Spleen (tissue), 11 donors: ENCODE data around the gene CDKN2D. TPM values are rescaled to one million over a fixed set of nuclear protein-coding genes. Genes with fewer than 3 reads are reported as not detected.

Experiments used
- DNase-seq: peaks from one replicate; pipeline ENCODE4 v3.0.0-alpha.2; 2020
- H3K27ac ChIP-seq, 8 donors: fragments of 200-600 bp; sonication (generic) in 7 of 8; 1 replicate in 4 of 8; 2 replicates in 4 of 8; pipeline versions ENCODE4 v1.5.0 to v1.8.0; 2016 to 2021; ENCODE audit warnings: inconsistent platforms in 4 of 8, mild to moderate bottlenecking in 4 of 8, moderate library complexity in 1 of 8
- H3K27me3 ChIP-seq, 7 donors: fragments of 200-600 bp; sonication (generic) in 6 of 7; replicated peaks in 1 of 7; 1 replicate in 4 of 7; 2 replicates in 3 of 7; pipeline versions ENCODE4 v1.5.0 to v1.8.0; 2016 to 2021; ENCODE audit warnings: inconsistent platforms in 3 of 7, mild to moderate bottlenecking in 1 of 7
- H3K36me3 ChIP-seq, 6 donors: fragments of 200-600 bp; sonication (generic) in 5 of 6; 1 replicate in 4 of 6; 2 replicates in 2 of 6; pipeline versions ENCODE4 v1.5.0 to v1.8.0; 2016 to 2021; ENCODE audit warnings: inconsistent platforms in 2 of 6
- H3K4me1 ChIP-seq, 6 donors: fragments of 200-600 bp; sonication (generic) in 5 of 6; 1 replicate in 3 of 6; 2 replicates in 3 of 6; pipeline versions ENCODE4 v1.5.0 to v1.8.0; 2016 to 2021; ENCODE audit warnings: inconsistent platforms in 3 of 6
- H3K4me3 ChIP-seq, 8 donors: fragments of 200-600 bp; sonication (generic) in 7 of 8; 1 replicate in 4 of 8; 2 replicates in 4 of 8; pipeline versions ENCODE4 v1.5.0 to v1.8.0; 2016 to 2021; ENCODE audit warnings: inconsistent platforms in 4 of 8, mild to moderate bottlenecking in 4 of 8, moderate library complexity in 2 of 8
- H3K9me3 ChIP-seq, 8 donors: fragments of 200-600 bp; sonication (generic) in 7 of 8; 1 replicate in 4 of 8; 2 replicates in 4 of 8; pipeline versions ENCODE4 v1.5.0 to v1.8.0; 2016 to 2021; ENCODE audit warnings: inconsistent platforms in 4 of 8
- POLR2A ChIP-seq, 3 donors: fragments of 450-650 bp; IDR thresholded peaks; one replicate each; pipeline ENCODE4 v1.5.1; 2017; ENCODE audit warnings: antibody characterized with exemption in 3 of 3, mild to moderate bottlenecking in 1 of 3
- POLR2AphosphoS5 ChIP-seq, 3 donors: sonication (generic); formaldehyde crosslinking; IDR thresholded peaks; one replicate each; pipeline ENCODE4 v1.5.1; 2017; ENCODE audit warnings: antibody characterized with exemption in 3 of 3
- WGBS, 5 donors: extraction: QIAGEN DNeasy Blood & Tissue Kit in 3 of 5; methylation state at CpG; one replicate each; pipeline versions ENCODE4 v1.1.5 to v1.1.7; 2013 to 2018; 5-methylcytosine and 5-hydroxymethylcytosine counted together
- intact Hi-C: fragments of 100-400 bp; cut with DNase I; formaldehyde crosslinking; loops from one replicate; pipeline ENCODE4 v1.15.0; 2023; ENCODE audit warnings: low total_unique reads
- polyA plus RNA-seq, 3 donors: library from polyadenylated mRNA; stranded (reverse); fragments of 200-250 nt; gene quantifications; one replicate each; pipeline ENCODE4 v1.2.1, GENCODE V29; 2013
- total RNA-seq, 7 donors: library from RNA; depleted of rRNA in 3 of 7; stranded (reverse); fragments of >200 nt in 3 of 7; fragmentation: NEBNext Ultra II Directional in 4 of 7; extraction: Animal tissue kit (Norgen Biotek cat#: 25700) in 4 of 7; gene quantifications; one replicate each; pipeline versions ENCODE4 v1.1.0 to v1.2.1, GENCODE V29; 2016 to 2021
- TF ChIP-seq, protein P1 (sequence below), 11 experiments: fragments of 200-600 bp in 7 of 11; fragments of 450-650 bp in 4 of 11; sonication (generic) in 4 of 11; IDR thresholded peaks in 8 of 11; conservative IDR thresholded peaks in 3 of 11; 1 replicate in 7 of 11; 2 replicates in 4 of 11; pipeline versions ENCODE4 v1.4.0 to v1.8.0; 2016 to 2021; ENCODE audit warnings: antibody characterized with exemption in 11 of 11, inconsistent platforms in 4 of 11, mild to moderate bottlenecking in 1 of 11
- donor health status: healthy with polysubstance abuse.
- donor health status: DM: no; HTN: no; CAD: no; lungs with moderate emphysema.
- donor health status: DM: no; HTN: no; CAD: no.
- donor health status: Bipolar disorder and iron deficiency.
- donor health status: healthy.
- donor health status: DM: no; HTN: no; CAD: no.
- donor health status: DM: yes; HTN: yes; CAD: no.

The CDKN2D gene
- total and polyA plus RNA-seq, 10 donors, result 24.7 to 69.6 (median 34.4) TPM

DNA sequence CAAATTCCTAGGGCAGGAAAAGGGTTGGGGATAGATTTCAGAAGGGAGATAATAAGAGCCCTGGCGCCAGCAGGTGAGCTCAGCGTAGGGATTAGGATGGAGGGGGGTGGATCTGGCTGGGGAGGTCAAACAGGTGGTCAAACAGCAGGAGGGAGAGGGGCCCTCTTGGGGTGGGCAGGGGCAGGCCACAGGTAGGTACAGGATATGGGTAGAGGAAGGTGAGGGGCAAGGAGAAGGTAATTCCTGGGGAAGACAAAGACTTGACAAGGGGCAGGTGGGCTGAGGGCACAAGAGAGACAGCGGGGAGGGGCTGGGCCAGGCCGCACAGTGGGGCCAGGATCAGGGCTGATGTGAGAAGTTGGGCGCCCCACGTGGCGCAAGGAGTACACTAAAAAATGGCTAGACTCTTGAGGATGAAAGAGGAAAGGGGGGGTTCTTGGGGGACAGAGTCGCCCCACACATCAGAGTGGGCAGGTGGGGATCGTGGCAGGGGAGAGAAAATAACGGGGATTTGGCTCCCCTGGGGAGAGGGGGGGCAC is 3.7 kb downstream of the CDKN2D start:
- Histone ChIP-seq H3K27me3 (no peaks in the 10 kb centered on the region), H3K36me3 (peaks cover 0 to 48% (median 21%) of the 10 kb centered on the region in 6 donors), H3K4me3 (peak overlapping the region; percentile 77 to 98 (median 89)), H3K9me3 (no peaks in the 10 kb centered on the region), H3K27ac (peak overlapping the region; percentile 50 to 98 (median 94)), H3K4me1 (peaks cover 28 to 76% (median 47%) of the 10 kb centered on the region in 6 donors)
- intact Hi-C loops, result loop anchor here (5.0 kb wide), 1 partner anchor 63 kb away; the partner anchor contains the start of gene KEAP1
- TF ChIP-seq POLR2AphosphoS5 (IDR thresholded peaks at IDR 0.05) (no peak), POLR2A (IDR thresholded peaks at IDR 0.05) (no peak)
- TF ChIP-seq, protein P1, sequence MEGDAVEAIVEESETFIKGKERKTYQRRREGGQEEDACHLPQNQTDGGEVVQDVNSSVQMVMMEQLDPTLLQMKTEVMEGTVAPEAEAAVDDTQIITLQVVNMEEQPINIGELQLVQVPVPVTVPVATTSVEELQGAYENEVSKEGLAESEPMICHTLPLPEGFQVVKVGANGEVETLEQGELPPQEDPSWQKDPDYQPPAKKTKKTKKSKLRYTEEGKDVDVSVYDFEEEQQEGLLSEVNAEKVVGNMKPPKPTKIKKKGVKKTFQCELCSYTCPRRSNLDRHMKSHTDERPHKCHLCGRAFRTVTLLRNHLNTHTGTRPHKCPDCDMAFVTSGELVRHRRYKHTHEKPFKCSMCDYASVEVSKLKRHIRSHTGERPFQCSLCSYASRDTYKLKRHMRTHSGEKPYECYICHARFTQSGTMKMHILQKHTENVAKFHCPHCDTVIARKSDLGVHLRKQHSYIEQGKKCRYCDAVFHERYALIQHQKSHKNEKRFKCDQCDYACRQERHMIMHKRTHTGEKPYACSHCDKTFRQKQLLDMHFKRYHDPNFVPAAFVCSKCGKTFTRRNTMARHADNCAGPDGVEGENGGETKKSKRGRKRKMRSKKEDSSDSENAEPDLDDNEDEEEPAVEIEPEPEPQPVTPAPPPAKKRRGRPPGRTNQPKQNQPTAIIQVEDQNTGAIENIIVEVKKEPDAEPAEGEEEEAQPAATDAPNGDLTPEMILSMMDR (IDR thresholded peaks at IDR 0.05 in 8 of 11, conservative IDR thresholded peaks at IDR 0.05 in 3 of 11), result no peak
- WGBS, 5 donors, result 10 to 17% (median 16%) methylated on average over 10 of the region's 10 CpGs
- no peak for DNase-seq

DNA sequence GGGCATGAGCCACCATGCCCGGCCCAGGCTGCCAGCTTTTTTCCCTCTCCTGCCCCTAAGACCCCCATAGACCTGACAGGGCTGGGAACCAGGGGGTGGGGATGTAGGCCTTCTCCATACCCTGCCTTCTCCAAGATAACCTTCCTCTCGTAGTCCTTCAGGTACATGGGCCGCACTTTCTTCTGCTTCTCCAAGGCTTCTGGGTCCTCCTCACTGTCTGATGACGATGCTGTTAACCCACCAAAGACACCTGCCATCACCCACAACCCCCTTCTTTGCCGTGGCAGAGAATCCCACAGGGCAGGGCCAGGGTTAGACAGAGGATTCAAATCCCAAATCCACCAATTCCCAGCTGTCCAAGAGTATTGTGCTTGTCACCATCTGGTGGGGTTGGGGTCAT is 6.2 kb downstream of the CDKN2D start:
- Histone ChIP-seq H3K36me3 (peaks cover 0 to 73% (median 46%) of the 10 kb centered on the region in 6 donors), H3K9me3 (no peaks in the 10 kb centered on the region), H3K4me3 (no peak overlapping the region), H3K4me1 (peaks cover 21 to 57% (median 29%) of the 10 kb centered on the region in 6 donors), H3K27ac (no peak overlapping the region), H3K27me3 (no peaks in the 10 kb centered on the region)
- intact Hi-C loops, result no loop called here
- 89 to 94% (median 91%) methylated on average over 5 of the region's 5 CpGs for WGBS, 5 donors
- DNase-seq, result no peak
- TF ChIP-seq, protein P1 (IDR thresholded peaks at IDR 0.05 in 8 of 11, conservative IDR thresholded peaks at IDR 0.05 in 3 of 11), result no peak
- no peak for TF ChIP-seq POLR2A (IDR thresholded peaks at IDR 0.05)
- TF ChIP-seq POLR2AphosphoS5 (IDR thresholded peaks at IDR 0.05), result no peak

DNA sequence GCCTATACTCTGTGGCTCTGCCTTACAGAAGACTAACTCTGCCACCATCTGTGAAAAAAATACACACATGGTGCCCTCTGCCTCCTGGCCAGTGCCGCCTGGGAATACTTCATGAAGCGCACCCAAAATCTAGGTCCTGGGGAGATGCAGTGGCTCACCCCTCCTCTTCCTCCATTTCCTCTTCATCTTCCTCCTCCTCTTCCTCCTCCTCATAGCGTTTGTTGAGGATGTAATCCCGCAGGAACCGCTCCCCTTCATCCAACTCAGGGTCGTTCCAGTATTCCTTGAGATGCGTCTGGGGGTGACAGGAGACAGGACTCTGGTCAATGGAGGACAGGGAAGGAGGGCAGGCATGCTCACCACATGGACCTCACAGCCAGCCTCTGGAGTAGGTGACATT is 8.6 kb downstream of the CDKN2D start:
- intact Hi-C loops, result no loop called here
- Histone ChIP-seq H3K4me1 (peaks cover 8 to 55% (median 19%) of the 10 kb centered on the region in 6 donors), H3K4me3 (no peak overlapping the region), H3K36me3 (peaks cover 0 to 92% (median 70%) of the 10 kb centered on the region in 6 donors), H3K27ac (no peak overlapping the region), H3K9me3 (no peaks in the 10 kb centered on the region), H3K27me3 (no peaks in the 10 kb centered on the region)
- TF ChIP-seq, protein P1 (IDR thresholded peaks at IDR 0.05 in 8 of 11, conservative IDR thresholded peaks at IDR 0.05 in 3 of 11), result no peak
- DNase-seq, result no peak
- WGBS, 5 donors, result 82 to 90% (median 89%) methylated on average over 7 of the region's 7 CpGs

DNA sequence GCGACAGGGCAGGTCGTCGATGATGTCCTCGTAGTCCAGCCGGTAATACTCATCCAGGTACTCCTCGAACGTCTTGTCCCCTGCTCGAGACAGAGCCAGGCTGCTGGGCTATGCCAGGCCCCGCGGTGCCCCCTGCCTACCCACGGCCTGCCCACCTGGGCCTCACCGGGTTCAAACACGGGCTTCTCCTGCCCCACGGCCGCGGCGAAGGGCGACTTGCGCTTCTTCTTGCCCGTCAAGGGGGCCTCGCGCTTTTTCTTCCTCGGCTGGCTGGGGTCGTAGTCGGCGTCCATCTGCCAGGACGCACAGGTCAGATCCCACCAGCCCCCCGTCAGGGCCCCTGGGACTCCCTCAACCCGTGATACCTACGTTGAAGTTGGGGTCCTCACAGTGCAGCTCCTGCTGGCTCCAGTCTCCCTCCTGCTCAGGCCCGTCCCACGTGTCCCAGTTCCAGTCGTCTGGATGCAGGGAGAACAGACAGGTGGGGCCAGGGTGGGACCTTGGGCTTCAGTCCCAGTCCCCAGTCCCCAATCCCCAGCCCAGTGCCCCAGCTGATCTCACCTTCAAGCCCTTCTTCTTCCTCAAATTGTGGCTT is 11.1 kb downstream of the CDKN2D start:
- H3K4me3 ChIP-seq, result no peak overlapping the region

More for the DNA sequence above, 11.1 kb downstream of the CDKN2D start:
- TF ChIP-seq, protein P1 (IDR thresholded peaks at IDR 0.05 in 8 of 11, conservative IDR thresholded peaks at IDR 0.05 in 3 of 11), result no peak
- TF ChIP-seq POLR2AphosphoS5 (IDR thresholded peaks at IDR 0.05), result peak in 1 of 3 donors; percentile 66
- H3K36me3 ChIP-seq, result peaks cover 0 to 100% (median 90%) of the 10 kb centered on the region in 6 donors
- peaks cover 19 to 55% (median 33%) of the 10 kb centered on the region in 6 donors for H3K4me1 ChIP-seq
- H3K27ac ChIP-seq, result no peak overlapping the region
- H3K27me3 ChIP-seq, result no peaks in the 10 kb centered on the region
- intact Hi-C loops, result no loop called here
- no peaks in the 10 kb centered on the region for H3K9me3 ChIP-seq
- DNase-seq, result no peak
- 95 to 97% (median 95%) methylated on average over 33 of the region's 33 CpGs for WGBS, 5 donors
